Ishikawa (cell line): ENCODE results near the gene XPO6.

Experiments
- CEBPB ChIP-seq: IDR thresholded peaks from 2 replicates; pipeline ENCODE4 v1.6.1; 2012
- CREB1 ChIP-seq: IDR thresholded peaks from 2 replicates; pipeline ENCODE4 v1.6.1; 2012; ENCODE audit warnings: low read depth
- EGR1 ChIP-seq: IDR thresholded peaks from 2 replicates; pipeline ENCODE4 v1.6.1; 2012
- EP300 ChIP-seq: IDR thresholded peaks from 2 replicates; pipeline ENCODE4 v1.6.1; 2012; ENCODE audit warnings: borderline replicate concordance
- FOXM1 ChIP-seq: IDR thresholded peaks from 2 replicates; pipeline ENCODE4 v1.6.1; 2012; ENCODE audit warnings: low read depth, borderline replicate concordance
- NFIC ChIP-seq: IDR thresholded peaks from 2 replicates; pipeline ENCODE4 v1.6.1; 2012
- RAD21 ChIP-seq: IDR thresholded peaks from 2 replicates; pipeline ENCODE4 v1.6.1; 2012; ENCODE audit warnings: low read depth
- TAF1 ChIP-seq: IDR thresholded peaks from 2 replicates; pipeline ENCODE4 v1.6.1; 2012; ENCODE audit warnings: low read depth, mild to moderate bottlenecking
- TCF12 ChIP-seq: IDR thresholded peaks from 2 replicates; pipeline ENCODE4 v1.6.1; 2012; ENCODE audit warnings: low read depth
- YY1 ChIP-seq: IDR thresholded peaks from 2 replicates; pipeline ENCODE4 v1.6.1; 2012; ENCODE audit warnings: low read depth
- ZBTB7A ChIP-seq: IDR thresholded peaks from 2 replicates; pipeline ENCODE4 v1.6.1; 2012; ENCODE audit warnings: low read depth
- TF ChIP-seq, protein P1 (sequence below): IDR thresholded peaks from 2 replicates; pipeline ENCODE4 v1.6.1; 2012
- TF ChIP-seq, protein P2 (sequence below): IDR thresholded peaks from 2 replicates; pipeline ENCODE4 v1.6.1; 2012
- TF ChIP-seq, protein P3 (sequence below): IDR thresholded peaks from 2 replicates; pipeline ENCODE4 v1.6.1; 2012; ENCODE audit warnings: low read depth, mild to moderate bottlenecking

The XPO6 gene

DNA sequence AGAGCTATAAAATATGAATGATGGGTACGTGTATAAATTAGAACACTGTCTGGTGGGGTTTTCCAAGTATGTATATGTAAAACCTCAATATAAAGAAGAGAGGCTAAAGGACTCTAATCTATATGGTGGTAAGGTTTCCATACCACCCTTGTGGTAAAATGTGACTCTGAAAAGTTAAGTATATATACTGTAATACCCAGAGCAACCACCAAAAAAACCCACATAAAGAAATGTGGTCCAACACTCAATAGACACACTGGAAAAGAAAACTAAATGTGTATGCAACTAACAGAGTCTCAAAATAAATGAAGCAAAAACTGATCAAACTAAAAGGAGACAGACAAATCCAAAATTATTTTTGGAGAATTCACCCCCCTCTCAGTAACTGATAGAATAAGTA is 72.2 kb downstream of the XPO6 start:
- TF ChIP-seq, protein P1, sequence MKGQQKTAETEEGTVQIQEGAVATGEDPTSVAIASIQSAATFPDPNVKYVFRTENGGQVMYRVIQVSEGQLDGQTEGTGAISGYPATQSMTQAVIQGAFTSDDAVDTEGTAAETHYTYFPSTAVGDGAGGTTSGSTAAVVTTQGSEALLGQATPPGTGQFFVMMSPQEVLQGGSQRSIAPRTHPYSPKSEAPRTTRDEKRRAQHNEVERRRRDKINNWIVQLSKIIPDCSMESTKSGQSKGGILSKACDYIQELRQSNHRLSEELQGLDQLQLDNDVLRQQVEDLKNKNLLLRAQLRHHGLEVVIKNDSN, result no peak
- TF ChIP-seq CEBPB, result no peak
- TF ChIP-seq, protein P2, sequence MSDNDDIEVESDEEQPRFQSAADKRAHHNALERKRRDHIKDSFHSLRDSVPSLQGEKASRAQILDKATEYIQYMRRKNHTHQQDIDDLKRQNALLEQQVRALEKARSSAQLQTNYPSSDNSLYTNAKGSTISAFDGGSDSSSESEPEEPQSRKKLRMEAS, result no peak
- no peak for TF ChIP-seq RAD21
- TF ChIP-seq TCF12, result no peak
- no peak for TF ChIP-seq TAF1
- TF ChIP-seq EGR1, result no peak

DNA sequence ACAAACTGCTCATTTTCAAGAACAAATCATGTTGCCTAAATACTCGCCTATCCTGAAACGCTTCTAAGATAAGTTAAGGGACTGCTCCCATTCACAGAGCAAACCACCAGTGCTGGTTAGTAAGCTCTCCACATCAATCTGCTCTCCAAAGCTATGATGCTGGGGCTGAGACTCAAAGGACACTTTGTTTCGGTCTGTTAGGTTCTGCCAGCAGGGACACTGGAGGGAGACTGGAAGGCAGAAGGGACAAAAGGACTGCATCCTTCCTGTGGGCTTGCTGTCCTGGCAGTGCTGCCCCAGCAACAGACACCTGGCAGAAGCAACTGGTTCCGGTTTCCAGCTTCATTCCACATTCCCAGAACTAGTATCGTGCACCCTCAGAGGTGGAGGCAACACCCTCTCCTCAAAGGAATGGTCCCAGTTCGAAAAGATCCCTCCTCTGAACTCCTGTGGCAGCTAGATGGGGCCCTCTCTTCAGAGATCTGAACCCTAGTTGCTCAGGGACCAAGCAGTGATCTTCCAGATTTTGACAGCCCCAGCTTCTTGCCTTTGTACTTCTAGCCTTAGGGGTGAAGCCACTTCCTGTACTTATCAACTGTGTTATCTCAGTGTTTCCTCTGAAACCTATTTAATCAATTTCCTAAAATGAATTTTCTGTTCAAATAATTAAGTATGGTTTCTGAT is 74.9 kb downstream of the XPO6 start:
- TF ChIP-seq, protein P1, result no peak

DNA sequence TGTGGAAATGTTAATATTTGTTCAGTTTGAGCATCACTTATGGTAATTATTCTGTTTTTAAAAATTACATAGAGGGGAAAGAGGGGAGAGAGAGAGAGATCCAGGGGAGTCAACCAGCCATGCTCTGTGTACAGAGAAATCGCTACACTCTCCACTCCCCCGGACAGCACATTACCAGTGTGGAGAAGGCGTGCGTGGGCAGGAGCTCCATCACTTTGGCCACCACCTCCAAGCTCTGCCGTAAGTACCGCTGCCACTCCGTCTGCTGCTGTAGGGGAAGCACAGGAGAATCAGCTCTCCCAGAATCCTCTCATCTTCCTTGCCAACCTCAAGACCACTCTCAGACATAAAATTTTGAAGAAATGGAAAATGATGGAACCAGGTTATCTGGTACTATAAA is 78.1 kb downstream of the XPO6 start:
- TF ChIP-seq, protein P3, sequence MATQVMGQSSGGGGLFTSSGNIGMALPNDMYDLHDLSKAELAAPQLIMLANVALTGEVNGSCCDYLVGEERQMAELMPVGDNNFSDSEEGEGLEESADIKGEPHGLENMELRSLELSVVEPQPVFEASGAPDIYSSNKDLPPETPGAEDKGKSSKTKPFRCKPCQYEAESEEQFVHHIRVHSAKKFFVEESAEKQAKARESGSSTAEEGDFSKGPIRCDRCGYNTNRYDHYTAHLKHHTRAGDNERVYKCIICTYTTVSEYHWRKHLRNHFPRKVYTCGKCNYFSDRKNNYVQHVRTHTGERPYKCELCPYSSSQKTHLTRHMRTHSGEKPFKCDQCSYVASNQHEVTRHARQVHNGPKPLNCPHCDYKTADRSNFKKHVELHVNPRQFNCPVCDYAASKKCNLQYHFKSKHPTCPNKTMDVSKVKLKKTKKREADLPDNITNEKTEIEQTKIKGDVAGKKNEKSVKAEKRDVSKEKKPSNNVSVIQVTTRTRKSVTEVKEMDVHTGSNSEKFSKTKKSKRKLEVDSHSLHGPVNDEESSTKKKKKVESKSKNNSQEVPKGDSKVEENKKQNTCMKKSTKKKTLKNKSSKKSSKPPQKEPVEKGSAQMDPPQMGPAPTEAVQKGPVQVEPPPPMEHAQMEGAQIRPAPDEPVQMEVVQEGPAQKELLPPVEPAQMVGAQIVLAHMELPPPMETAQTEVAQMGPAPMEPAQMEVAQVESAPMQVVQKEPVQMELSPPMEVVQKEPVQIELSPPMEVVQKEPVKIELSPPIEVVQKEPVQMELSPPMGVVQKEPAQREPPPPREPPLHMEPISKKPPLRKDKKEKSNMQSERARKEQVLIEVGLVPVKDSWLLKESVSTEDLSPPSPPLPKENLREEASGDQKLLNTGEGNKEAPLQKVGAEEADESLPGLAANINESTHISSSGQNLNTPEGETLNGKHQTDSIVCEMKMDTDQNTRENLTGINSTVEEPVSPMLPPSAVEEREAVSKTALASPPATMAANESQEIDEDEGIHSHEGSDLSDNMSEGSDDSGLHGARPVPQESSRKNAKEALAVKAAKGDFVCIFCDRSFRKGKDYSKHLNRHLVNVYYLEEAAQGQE, result no peak
- no peak for TF ChIP-seq FOXM1
- TF ChIP-seq, protein P1, result no peak
- TF ChIP-seq TAF1, result no peak
- TF ChIP-seq NFIC, result no peak
- TF ChIP-seq CEBPB, result no peak
- TF ChIP-seq EP300, result no peak
- no peak for TF ChIP-seq YY1
- TF ChIP-seq ZBTB7A, result no peak
- no peak for TF ChIP-seq TCF12
- no peak for TF ChIP-seq EGR1
- TF ChIP-seq, protein P2, result no peak

DNA sequence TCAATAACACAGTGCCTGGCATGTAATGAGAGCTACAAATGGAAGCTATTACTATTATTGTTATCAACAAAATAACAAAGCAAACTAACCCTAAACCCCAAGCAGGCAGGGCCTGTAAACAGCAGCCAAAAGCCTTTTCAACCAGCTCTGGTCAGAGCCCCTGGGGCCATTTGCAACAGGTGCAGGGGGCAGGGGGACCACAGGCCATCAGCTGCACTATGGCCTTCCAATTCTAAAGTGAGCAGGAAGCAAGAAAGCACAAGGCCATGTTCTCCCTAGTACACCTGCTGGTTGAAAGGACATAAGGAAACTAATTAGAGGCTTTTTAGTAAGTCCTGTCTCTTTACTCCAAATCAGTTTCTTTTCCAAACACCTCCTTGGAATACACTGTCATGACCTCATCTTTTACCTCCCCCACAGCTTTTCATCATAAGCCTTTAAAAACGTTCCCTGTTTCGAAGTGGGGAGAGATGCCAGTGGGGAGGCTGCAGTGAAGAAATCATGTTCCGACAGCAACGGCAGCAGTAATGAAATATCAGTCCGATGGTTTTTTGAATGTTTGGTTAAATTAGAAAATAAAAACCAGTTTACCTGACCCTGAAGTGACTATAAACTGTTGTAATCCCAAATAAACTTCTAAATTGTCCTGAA is 79.9 kb downstream of the XPO6 start:
- no peak for TF ChIP-seq RAD21
- TF ChIP-seq EP300, result no peak
- TF ChIP-seq EGR1, result no peak
- TF ChIP-seq, protein P3, result no peak
- no peak for TF ChIP-seq CREB1
- no peak for TF ChIP-seq ZBTB7A
- no peak for TF ChIP-seq NFIC
- TF ChIP-seq, protein P1, result no peak
- TF ChIP-seq YY1, result no peak
- no peak for TF ChIP-seq TCF12
- TF ChIP-seq FOXM1, result no peak
- TF ChIP-seq CEBPB, result no peak
- TF ChIP-seq, protein P2, result no peak

DNA sequence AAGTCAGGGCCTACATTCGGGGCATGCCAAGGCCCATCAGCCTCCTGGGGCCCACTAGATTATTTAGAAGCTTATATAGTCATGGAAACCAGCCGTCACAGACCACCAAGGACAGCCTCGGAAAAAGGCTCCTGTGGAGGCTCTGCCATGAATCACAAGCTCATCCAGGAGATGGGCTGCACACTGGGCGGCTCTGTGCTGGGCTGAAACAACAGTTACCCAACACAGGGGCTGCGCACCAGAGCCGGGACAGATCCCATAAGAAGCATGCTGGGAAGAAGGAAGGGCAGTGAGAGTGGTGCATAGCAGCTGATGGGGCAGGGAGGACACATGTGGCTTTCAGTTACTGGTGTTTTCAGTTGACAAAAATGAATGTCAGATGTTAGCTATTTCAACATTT is 80.6 kb downstream of the XPO6 start:
- TF ChIP-seq, protein P1, result no peak
- TF ChIP-seq YY1, result no peak
- TF ChIP-seq NFIC, result no peak
- no peak for TF ChIP-seq TCF12
- TF ChIP-seq CEBPB, result no peak
- no peak for TF ChIP-seq ZBTB7A
